ENCODE measurements around the gene SUSD2. TPM values are rescaled to one million over a fixed set of nuclear protein-coding genes. Genes with fewer than 3 reads are reported as not detected.

Gene SUSD2
- total RNA-seq, 4 donors from 2014 or later = 0.82 to 2.4 (median 2.0) TPM

GRCh38 chr22:24140357-24140756 is 40.9 kb upstream of the SUSD2 start:
- no peak for TF ChIP-seq CTCF (IDR thresholded peaks at IDR 0.05; ENCODE audit: low read depth)

DNA sequence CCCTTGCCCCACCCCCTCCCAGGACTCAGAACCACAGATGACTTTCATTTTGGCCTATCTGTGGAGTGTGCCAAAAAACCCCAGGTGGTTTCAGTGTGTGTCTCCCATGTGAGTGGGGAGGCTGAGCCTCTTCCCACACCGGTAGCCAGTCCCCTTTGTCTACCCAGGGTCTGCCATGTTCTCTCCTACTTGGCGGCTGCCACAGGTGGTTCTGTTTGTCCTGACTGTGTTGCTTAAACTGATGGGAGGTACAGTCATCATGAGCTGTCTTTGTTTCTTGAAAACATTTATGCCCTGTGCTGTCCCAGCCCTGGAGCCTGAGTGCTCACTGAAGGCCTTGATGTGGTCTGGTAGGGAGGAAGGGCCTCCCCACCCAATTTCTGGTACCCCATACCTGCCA is 39.7 kb upstream of the SUSD2 start:
- no peak for TF ChIP-seq CTCF (IDR thresholded peaks at IDR 0.05; ENCODE audit: low read depth)

DNA sequence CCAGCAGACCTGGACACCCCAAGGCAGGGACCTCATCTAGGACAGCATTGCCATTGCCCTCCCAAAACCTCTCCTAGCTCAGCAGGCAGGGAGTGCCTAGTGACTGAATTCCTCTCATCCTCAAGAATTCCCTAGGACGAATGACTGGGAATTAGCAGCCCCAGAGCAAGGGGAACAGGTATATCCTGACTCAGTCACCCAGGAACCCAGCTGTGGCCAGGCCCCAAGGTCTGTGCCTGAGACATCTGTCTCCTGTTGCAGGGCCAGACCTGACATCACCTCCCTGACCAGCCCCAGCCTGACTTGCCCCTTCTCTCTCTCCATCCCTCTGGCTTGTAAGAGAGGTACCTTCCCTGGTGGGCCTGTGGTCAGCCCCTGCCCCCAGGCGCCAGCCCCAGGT is 39.0 kb upstream of the SUSD2 start:
- no peak for TF ChIP-seq CTCF (IDR thresholded peaks at IDR 0.05; ENCODE audit: low read depth)

DNA sequence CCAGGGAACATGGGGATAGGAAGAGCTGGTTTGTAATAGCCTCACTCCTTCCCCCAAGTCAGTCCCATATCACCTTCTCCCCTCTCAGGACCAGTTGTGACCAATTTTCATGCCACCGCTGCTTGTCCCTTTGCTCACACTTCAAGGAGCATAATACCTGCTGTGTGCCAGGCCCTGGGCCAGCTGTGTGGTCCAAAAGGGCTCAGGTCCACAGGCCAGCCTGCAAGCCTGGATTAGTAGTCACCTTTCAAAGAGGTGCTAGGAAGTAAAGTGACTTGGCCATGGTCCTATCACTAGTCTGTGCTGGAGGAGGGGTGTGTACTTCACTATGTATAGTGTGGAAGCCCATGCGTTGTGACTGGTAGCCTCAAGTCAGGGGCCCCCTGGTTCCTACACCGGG is 38.5 kb upstream of the SUSD2 start:
- TF ChIP-seq CTCF (IDR thresholded peaks at IDR 0.05; ENCODE audit: low read depth) = no peak

DNA sequence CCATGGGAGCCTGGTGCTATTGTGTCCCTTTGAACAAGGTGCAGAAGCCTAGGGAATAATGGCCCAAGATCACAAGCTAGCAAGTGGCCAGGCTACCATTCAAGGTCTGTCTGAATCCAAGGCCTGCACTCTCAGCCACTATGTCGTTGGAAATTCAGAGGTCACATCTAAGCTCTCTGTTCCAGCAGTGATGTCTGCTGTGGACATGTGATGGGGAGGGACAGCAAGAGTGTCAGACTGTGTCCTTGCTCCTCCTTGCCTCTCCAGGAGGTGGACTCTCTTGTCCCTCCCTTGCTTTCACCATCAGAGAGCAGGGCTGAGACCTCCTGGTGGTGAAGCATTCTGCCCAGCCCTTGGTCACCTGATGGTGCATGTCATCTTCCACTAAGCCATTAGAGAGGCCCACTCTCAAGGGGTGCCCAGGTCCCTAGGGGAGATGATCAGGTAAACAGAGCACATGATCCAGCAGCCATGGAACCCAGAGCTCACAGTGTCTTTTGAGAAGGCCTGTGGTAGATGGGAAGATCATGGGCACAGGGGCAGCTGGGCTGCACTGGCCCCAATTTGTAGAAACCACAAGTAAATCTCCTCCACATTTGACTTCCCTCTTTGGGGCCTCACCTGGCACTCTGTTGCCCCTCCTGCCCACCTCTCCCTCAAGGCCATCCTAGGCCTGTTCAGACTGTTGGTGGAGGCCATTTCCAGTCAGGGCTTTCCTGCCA is 37.1 kb upstream of the SUSD2 start:
- TF ChIP-seq CTCF (IDR thresholded peaks at IDR 0.05; ENCODE audit: low read depth) = no peak

DNA sequence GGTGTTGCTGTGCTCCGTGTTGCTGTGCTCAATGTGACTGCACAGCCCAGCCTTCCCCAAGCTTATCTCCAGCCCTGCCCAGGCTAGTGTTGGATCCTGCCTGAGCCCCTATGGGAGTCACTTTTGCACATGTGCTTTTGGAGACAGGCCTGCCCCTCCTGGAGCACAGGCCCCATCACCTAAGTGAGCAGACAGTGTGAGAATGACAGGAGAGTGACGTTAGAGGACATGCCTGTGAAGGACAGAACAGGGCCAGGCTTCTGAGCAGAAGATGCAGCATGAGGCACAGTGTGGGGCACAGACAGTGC is 36.6 kb upstream of the SUSD2 start:
- TF ChIP-seq CTCF (IDR thresholded peaks at IDR 0.05; ENCODE audit: low read depth) = no peak

DNA sequence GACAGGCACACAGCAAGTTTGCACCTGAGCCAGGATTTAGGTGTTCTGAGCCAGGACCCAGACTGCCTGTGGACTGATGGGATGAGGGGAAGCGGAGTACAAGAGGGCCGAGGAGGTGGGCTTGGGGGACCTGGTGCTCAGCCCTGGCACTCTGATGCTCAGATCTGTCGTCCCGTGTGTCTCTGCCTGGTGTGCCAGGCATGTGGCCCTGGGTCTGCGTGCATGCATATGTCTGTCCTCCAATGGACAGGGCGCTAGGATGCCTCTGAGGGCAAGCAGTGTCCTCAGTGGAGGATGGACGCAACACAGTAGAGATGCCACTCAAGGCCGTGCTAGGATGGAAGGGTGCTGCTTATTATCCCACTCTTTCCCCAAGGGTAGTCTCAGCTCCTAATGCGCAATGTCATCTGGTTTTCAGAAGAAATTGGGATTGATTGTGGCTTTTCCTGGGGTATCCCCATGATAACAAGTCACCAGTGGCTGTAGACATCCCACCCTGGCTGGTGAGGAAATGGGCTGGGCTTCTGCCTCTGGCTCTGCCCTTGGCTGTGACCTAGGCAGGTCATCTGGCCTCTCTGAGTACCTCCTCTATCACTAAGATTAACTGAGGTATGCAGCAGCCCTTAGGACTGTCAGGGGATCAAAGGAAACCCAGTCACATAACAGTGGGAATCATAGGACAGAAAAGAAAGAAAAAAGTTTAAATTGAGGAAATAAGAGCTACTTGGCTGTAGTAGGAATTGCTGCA is 35.7 kb upstream of the SUSD2 start:
- no peak for TF ChIP-seq CTCF (IDR thresholded peaks at IDR 0.05; ENCODE audit: low read depth)
